ENCODE data around the gene LRRC14B. TPM values are rescaled to one million over a fixed set of nuclear protein-coding genes. Genes with fewer than 3 reads are reported as not detected.
A peak's percentile ranks its signal among the peaks of the same experiment; 100 is the strongest.
"Not testable (repeated sequence)": the region's sequence is repeated elsewhere in the genome, so short reads cannot be mapped to it uniquely, and the experiment has no call there.

The LRRC14B gene
- polyA plus RNA-seq, 3 donors, result not detected

- no peak overlapping the region for H2AFZ ChIP-seq (ENCODE audit: insufficient read depth, low read depth, low read length, poor library complexity, severe bottlenecking)
Measured at GRCh38 chr5:223791-224190, 32.5 kb downstream of the LRRC14B start.

GRCh38 chr5:225334-225733, 34.0 kb downstream of the LRRC14B start:
- Histone ChIP-seq H3K36me3 (replicated peaks in 1 of 2; ENCODE audit: control insufficient read depth in 1 of 2, insufficient read depth in 2 of 2, low read length in 2 of 2) (peaks cover 60 to 71% of the 10 kb centered on the region in 2 donors), H3K4me3 (replicated peaks in 1 of 3; ENCODE audit: low read depth in 2 of 3, low read length in 3 of 3) (no peak overlapping the region), H3K4me1 (ENCODE audit: control insufficient read depth in 1 of 2, insufficient read depth in 2 of 2, low read length in 2 of 2) (peaks cover 7 to 11% of the 10 kb centered on the region in 2 donors), H2AFZ (ENCODE audit: insufficient read depth, low read depth, low read length, poor library complexity, severe bottlenecking) (no peak overlapping the region), H4K20me1 (ENCODE audit: insufficient read depth, low read length) (peaks cover 41% of the 10 kb centered on the region), H3K4me2 (replicated peaks; ENCODE audit: extremely low read depth, low read length, poor library complexity, severe bottlenecking) (no peak overlapping the region), H3K9me3 (replicated peaks in 1 of 2; ENCODE audit: control insufficient read depth in 1 of 2, insufficient read depth in 1 of 2, low read length in 2 of 2) (no peaks in the 10 kb centered on the region), H3K27ac (ENCODE audit: low read depth in 1 of 2, low read length in 2 of 2) (no peak overlapping the region), H3K79me2 (ENCODE audit: insufficient read depth, low read length) (peaks cover 32% of the 10 kb centered on the region), H3K9ac (ENCODE audit: insufficient read depth, low read length, poor library complexity, severe bottlenecking) (no peak overlapping the region), H3K27me3 (ENCODE audit: control insufficient read depth in 2 of 2, insufficient read depth in 2 of 2, low read length in 2 of 2) (no peaks in the 10 kb centered on the region)
- no peak for TF ChIP-seq CTCF (IDR thresholded peaks at IDR 0.05)
- Mint-ChIP-seq H3K4me1 (peaks cover 27% of the 10 kb centered on the region), H3K27me3 (ENCODE audit: low read depth in 3 of 3) (no peaks in the 10 kb centered on the region), H3K9me3 (no peaks in the 10 kb centered on the region), H3K27ac (no peak overlapping the region), H3K36me3 (peaks cover 56 to 63% of the 10 kb centered on the region in 2 donors), H3K4me3 (no peak overlapping the region)
- intact Hi-C loops (cut with micrococcal nuclease), result no loop called here
- no peak for DNase-seq
- 100% methylated on average over 12 of the region's 14 CpGs for WGBS (ENCODE audit: insufficient coverage)

More at GRCh38 chr5:223791-224190, 32.5 kb downstream of the LRRC14B start:
- peaks cover 46 to 53% of the 10 kb centered on the region in 2 donors for H3K36me3 Mint-ChIP-seq
- Histone ChIP-seq H3K9me3 (replicated peaks in 1 of 2; ENCODE audit: control insufficient read depth in 1 of 2, insufficient read depth in 1 of 2, low read length in 2 of 2) (no peaks in the 10 kb centered on the region), H3K4me2 (replicated peaks; ENCODE audit: extremely low read depth, low read length, poor library complexity, severe bottlenecking) (no peak overlapping the region), H3K4me1 (ENCODE audit: control insufficient read depth in 1 of 2, insufficient read depth in 2 of 2, low read length in 2 of 2) (peaks cover 19 to 27% of the 10 kb centered on the region in 2 donors), H3K79me2 (ENCODE audit: insufficient read depth, low read length) (peaks cover 48% of the 10 kb centered on the region), H3K27me3 (ENCODE audit: control insufficient read depth in 2 of 2, insufficient read depth in 2 of 2, low read length in 2 of 2) (no peaks in the 10 kb centered on the region), H3K4me3 (replicated peaks in 1 of 3; ENCODE audit: low read depth in 2 of 3, low read length in 3 of 3) (no peak overlapping the region), H4K20me1 (ENCODE audit: insufficient read depth, low read length) (peaks cover 55% of the 10 kb centered on the region), H3K27ac (ENCODE audit: low read depth in 1 of 2, low read length in 2 of 2) (no peak overlapping the region), H3K36me3 (replicated peaks in 1 of 2; ENCODE audit: control insufficient read depth in 1 of 2, insufficient read depth in 2 of 2, low read length in 2 of 2) (peaks cover 46 to 58% of the 10 kb centered on the region in 2 donors), H3K9ac (ENCODE audit: insufficient read depth, low read length, poor library complexity, severe bottlenecking) (no peak overlapping the region)
- no peak overlapping the region for H3K4me3 Mint-ChIP-seq
- intact Hi-C loops (cut with micrococcal nuclease), result loop anchor here in 1 of 2 donors (5.0 kb wide), 1 partner anchor 44 kb away; no protein-coding TSS in a partner anchor
- no peak overlapping the region for H3K27ac Mint-ChIP-seq
- DNase-seq, result no peak
- TF ChIP-seq CTCF (IDR thresholded peaks at IDR 0.05), result no peak
- H3K4me1 Mint-ChIP-seq, result peaks cover 42% of the 10 kb centered on the region
- no peaks in the 10 kb centered on the region for H3K27me3 Mint-ChIP-seq (ENCODE audit: low read depth in 3 of 3)
- H3K9me3 Mint-ChIP-seq, result no peaks in the 10 kb centered on the region
- 100% methylated on average over 5 of the region's 6 CpGs for WGBS (ENCODE audit: insufficient coverage)

- peaks cover 12% of the 10 kb centered on the region for H3K79me2 ChIP-seq (ENCODE audit: insufficient read depth, low read length)
- H3K9ac ChIP-seq (ENCODE audit: insufficient read depth, low read length, poor library complexity, severe bottlenecking); H3K9me3 ChIP-seq (replicated peaks in 1 of 2; ENCODE audit: control insufficient read depth in 1 of 2, insufficient read depth in 1 of 2, low read length in 2 of 2); H2AFZ ChIP-seq (ENCODE audit: insufficient read depth, low read depth, low read length, poor library complexity, severe bottlenecking); H3K4me3 ChIP-seq (replicated peaks in 1 of 3; ENCODE audit: low read depth in 2 of 3, low read length in 3 of 3); H3K27me3 ChIP-seq (ENCODE audit: control insufficient read depth in 2 of 2, insufficient read depth in 2 of 2, low read length in 2 of 2); H3K27me3 Mint-ChIP-seq (ENCODE audit: low read depth in 3 of 3); H3K4me2 ChIP-seq (replicated peaks; ENCODE audit: extremely low read depth, low read length, poor library complexity, severe bottlenecking); intact Hi-C loops (cut with micrococcal nuclease); H3K9me3 Mint-ChIP-seq; H3K4me1 ChIP-seq (ENCODE audit: control insufficient read depth in 1 of 2, insufficient read depth in 2 of 2, low read length in 2 of 2); H3K27ac Mint-ChIP-seq; H3K27ac ChIP-seq (ENCODE audit: low read depth in 1 of 2, low read length in 2 of 2); DNase-seq: not testable (repeated sequence)
- peaks cover 78 to 92% of the 10 kb centered on the region in 2 donors for H3K36me3 ChIP-seq (replicated peaks in 1 of 2; ENCODE audit: control insufficient read depth in 1 of 2, insufficient read depth in 2 of 2, low read length in 2 of 2)
- 100% methylated on average over 3 of the region's 17 CpGs for WGBS (ENCODE audit: insufficient coverage)
- Mint-ChIP-seq H3K4me3 (peak overlapping the region in 1 of 2 donors; percentile 18), H3K4me1 (peaks cover 11% of the 10 kb centered on the region), H3K36me3 (peaks cover 72 to 84% of the 10 kb centered on the region in 2 donors)
- H4K20me1 ChIP-seq (ENCODE audit: insufficient read depth, low read length), result peaks cover 23% of the 10 kb centered on the region
Measured at GRCh38 chr5:227375-227774, 36.1 kb downstream of the LRRC14B start.

All from CD14-positive monocyte (primary cell).